Hepatocyte (in vitro differentiated cells): ENCODE results near the gene SLC22A15. TPM values are rescaled to one million over a fixed set of nuclear protein-coding genes. Genes with fewer than 3 reads are reported as not detected.

Source experiments
- DNase-seq: peaks from one replicate; pipeline ENCODE4 v3.0.0-alpha.2; 2016; ENCODE audit warnings: low spot score
- H2AFZ ChIP-seq: fragments of 200-600 bp; sonication (generic); 2 replicates; pipeline ENCODE4 v1.6.0; 2016; ENCODE audit warnings: antibody characterized with exemption, mild to moderate bottlenecking
- H3K27ac ChIP-seq: fragments of 200-600 bp; sonication (generic); 2 replicates; pipeline ENCODE4 v1.5.1; 2016; ENCODE audit warnings: mild to moderate bottlenecking
- H3K27me3 ChIP-seq: fragments of 200-600 bp; sonication (generic); 2 replicates; pipeline ENCODE4 v1.6.1; 2016
- H3K36me3 ChIP-seq: fragments of 200-600 bp; sonication (generic); replicated peaks from 2 replicates; pipeline ENCODE4 v1.5.1; 2016; ENCODE audit warnings: low read depth; ENCODE audit not compliant: insufficient read depth
- H3K4me1 ChIP-seq: fragments of 200-600 bp; sonication (generic); 2 replicates; pipeline ENCODE4 v1.5.1; 2016; ENCODE audit warnings: mild to moderate bottlenecking, moderate library complexity; ENCODE audit not compliant: insufficient read depth
- H3K4me2 ChIP-seq: fragments of 200-600 bp; sonication (generic); 2 replicates; pipeline ENCODE4 v1.6.0; 2016
- H3K4me3 ChIP-seq: fragments of 200-600 bp; sonication (generic); 2 replicates; pipeline ENCODE4 v1.5.1; 2016; ENCODE audit warnings: mild to moderate bottlenecking
- H3K79me2 ChIP-seq: fragments of 200-600 bp; sonication (generic); 2 replicates; pipeline ENCODE4 v1.6.0; 2017; ENCODE audit warnings: mild to moderate bottlenecking
- H3K9me2 ChIP-seq: fragments of 200-600 bp; sonication (generic); replicated peaks from 2 replicates; pipeline ENCODE4 v1.6.0; 2017; ENCODE audit warnings: mild to moderate bottlenecking; ENCODE audit not compliant: insufficient read depth
- H3K9me3 ChIP-seq: fragments of 200-600 bp; sonication (generic); 2 replicates; pipeline ENCODE4 v1.5.1; 2016; ENCODE audit warnings: low read depth, mild to moderate bottlenecking
- H4K20me1 ChIP-seq: fragments of 200-600 bp; sonication (generic); 2 replicates; pipeline ENCODE4 v1.6.0; 2016; ENCODE audit warnings: mild to moderate bottlenecking; ENCODE audit not compliant: insufficient read depth, poor library complexity, severe bottlenecking
- CTCF ChIP-seq: fragments of 200-600 bp; sonication (generic); IDR thresholded peaks from 2 replicates; pipeline ENCODE4 v1.5.1; 2016; ENCODE audit warnings: antibody characterized with exemption, mild to moderate bottlenecking; ENCODE audit not compliant: poor library complexity
- EZH2 ChIP-seq: fragments of 200-600 bp; sonication (generic); IDR thresholded peaks from 2 replicates; pipeline ENCODE4 v1.6.1; 2016; ENCODE audit warnings: antibody characterized with exemption, mild to moderate bottlenecking, borderline replicate concordance
- EZH2phosphoT487 ChIP-seq: fragments of 200-600 bp; sonication (generic); IDR thresholded peaks from one replicate; pipeline ENCODE4 v1.6.1; 2018; ENCODE audit warnings: antibody characterized with exemption, mild to moderate bottlenecking, low read depth, moderate library complexity; ENCODE audit not compliant: unreplicated experiment, severe bottlenecking
- WGBS: methylation state at CpG from one replicate; pipeline ENCODE4 v1.1.6; 2016; ENCODE audit warnings: low lambda C conversion rate; ENCODE audit errors: missing lambda C conversion rate; 5-methylcytosine and 5-hydroxymethylcytosine counted together
- polyA plus RNA-seq: library from polyadenylated mRNA; unstranded; fragments of >200 nt; fragmentation: Nextera tagmentation; extraction: Ambion mirVana; gene quantifications from 2 replicates; pipeline ENCODE4 v1.2.1, GENCODE V29; 2016
- total RNA-seq: library from RNA; depleted of rRNA; stranded (reverse); fragments of >200 nt; gene quantifications from 2 replicates; pipeline ENCODE4 v1.2.3, GENCODE V29; 2014

Gene SLC22A15
- total and polyA plus RNA-seq, 2 experiments from 2014 or later = 3.4 to 5.4 TPM

- Histone ChIP-seq H3K4me1 (peaks cover 37% of the 10 kb centered on the region), H4K20me1 (no peaks in the 10 kb centered on the region), H2AFZ (no peak overlapping the region), H3K4me2 (no peak overlapping the region), H3K27me3 (no peaks in the 10 kb centered on the region), H3K9me3 (no peaks in the 10 kb centered on the region), H3K4me3 (no peak overlapping the region), H3K79me2 (no peaks in the 10 kb centered on the region), H3K27ac (no peak overlapping the region), H3K9me2 (no peaks in the 10 kb centered on the region), H3K36me3 (no peaks in the 10 kb centered on the region)
- 81% methylated on average over 7 of the region's 7 CpGs for WGBS
- no peak for TF ChIP-seq EZH2phosphoT487
- no peak for TF ChIP-seq EZH2
- TF ChIP-seq CTCF = no peak
- no peak for DNase-seq
Observed at GRCh38 chr1:116113615-116114014, 137.3 kb downstream of the SLC22A15 start.

- WGBS = 85% methylated on average over 4 of the region's 4 CpGs
- Histone ChIP-seq H4K20me1 (no peaks in the 10 kb centered on the region), H2AFZ (no peak overlapping the region), H3K79me2 (no peaks in the 10 kb centered on the region), H3K9me3 (no peaks in the 10 kb centered on the region), H3K4me2 (no peak overlapping the region), H3K9me2 (no peaks in the 10 kb centered on the region), H3K27me3 (no peaks in the 10 kb centered on the region), H3K4me1 (peaks cover 25% of the 10 kb centered on the region), H3K27ac (no peak overlapping the region), H3K36me3 (no peaks in the 10 kb centered on the region), H3K4me3 (no peak overlapping the region)
- no peak for DNase-seq
- no peak for TF ChIP-seq EZH2
- no peak for TF ChIP-seq EZH2phosphoT487
- TF ChIP-seq CTCF = no peak
Observed at GRCh38 chr1:116115476-116116439, 139.4 kb downstream of the SLC22A15 start.

GRCh38 chr1:116118471-116118870, 142.2 kb downstream of the SLC22A15 start:
- no peaks in the 10 kb centered on the region for H3K9me3 ChIP-seq
- DNase-seq = no peak
- H3K36me3 ChIP-seq = no peaks in the 10 kb centered on the region
- H3K9me2 ChIP-seq = no peaks in the 10 kb centered on the region
- no peak overlapping the region for H3K4me2 ChIP-seq
- H3K4me1 ChIP-seq = peaks cover 8% of the 10 kb centered on the region
- 83% methylated on average over 3 of the region's 3 CpGs for WGBS
- no peaks in the 10 kb centered on the region for H3K79me2 ChIP-seq
- H3K4me3 ChIP-seq = no peak overlapping the region
- H2AFZ ChIP-seq = no peak overlapping the region
- H4K20me1 ChIP-seq = no peaks in the 10 kb centered on the region
- no peak overlapping the region for H3K27ac ChIP-seq
- H3K27me3 ChIP-seq = no peaks in the 10 kb centered on the region
- TF ChIP-seq CTCF = no peak
- TF ChIP-seq EZH2 = no peak

Other genes with a start within 250 kb of the SLC22A15 start
- gene CASQ2, start 207.8 kb upstream of the SLC22A15 start, total RNA-seq = 0.08 TPM in 1 of 2 replicates, not detected in the other
- gene CASQ2, start 207.8 kb upstream of the SLC22A15 start, polyA plus RNA-seq = not detected in 2 replicates
- not detected in 2 replicates for gene NHLH2, start 135.4 kb upstream of the SLC22A15 start, total RNA-seq
- gene NHLH2, start 135.4 kb upstream of the SLC22A15 start, polyA plus RNA-seq = 0.02 and 0.49 TPM in 2 replicates
- gene MAB21L3, start 134.9 kb downstream of the SLC22A15 start, total RNA-seq = 0.24 and 0.47 TPM in 2 replicates
- 0.54 and 0.74 TPM in 2 replicates for gene MAB21L3, start 134.9 kb downstream of the SLC22A15 start, polyA plus RNA-seq